T-helper 9 cell (primary cell): ENCODE data around the gene NOL7.

Experiments used
- DNase-seq: peaks from one replicate; pipeline ENCODE4 v3.0.0-alpha.2; 2020

NOL7 gene

GRCh38 chr6:13597073-13597472 is 18.1 kb upstream of the NOL7 start:
- no peak for DNase-seq

DNA sequence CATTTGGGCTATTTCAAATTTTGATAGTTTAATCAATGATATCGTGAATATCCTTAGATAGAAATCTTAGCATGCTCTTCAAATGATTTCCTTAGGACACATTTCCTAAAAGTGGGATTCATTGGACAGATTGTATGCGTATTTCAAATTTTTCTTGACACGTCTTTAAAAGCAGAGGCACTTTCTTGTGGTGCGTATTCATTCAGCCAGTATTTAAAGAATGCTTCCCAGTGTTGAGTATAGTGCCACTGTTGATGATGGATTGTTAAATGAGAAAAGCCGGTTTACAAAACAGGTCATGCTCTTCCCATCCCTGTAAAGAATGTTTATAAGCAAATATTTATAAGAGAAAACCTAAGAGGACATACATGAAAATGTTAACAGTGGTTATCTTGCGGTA is 15.1 kb upstream of the NOL7 start:
- no peak for DNase-seq

DNA sequence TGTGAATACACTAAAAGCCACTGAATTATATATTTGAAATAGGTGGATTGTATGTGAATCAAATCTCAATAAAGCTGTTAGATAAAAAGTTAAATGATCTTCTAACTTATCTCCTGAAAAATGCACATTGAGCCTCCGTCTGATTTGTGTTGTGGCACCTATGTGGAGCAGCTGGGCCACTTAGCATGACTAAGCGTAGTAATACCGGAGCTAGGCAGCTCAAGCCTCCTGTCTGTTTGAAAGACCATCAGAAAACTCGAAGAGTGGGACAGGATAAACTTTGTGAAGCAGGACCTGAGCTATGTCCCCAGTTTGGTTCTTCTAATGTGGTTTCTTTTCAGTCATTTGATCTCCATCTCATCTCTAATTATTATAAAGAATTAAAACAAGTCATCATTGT is 11.0 kb upstream of the NOL7 start:
- DNase-seq: no peak

- DNase-seq: no peak
Measured at GRCh38 chr6:13604546-13605416, 10.4 kb upstream of the NOL7 start.

- no peak for DNase-seq
Measured at GRCh38 chr6:13605634-13606033, 9.5 kb upstream of the NOL7 start.

GRCh38 chr6:13611715-13612114 is 3.4 kb upstream of the NOL7 start:
- DNase-seq: no peak

DNA sequence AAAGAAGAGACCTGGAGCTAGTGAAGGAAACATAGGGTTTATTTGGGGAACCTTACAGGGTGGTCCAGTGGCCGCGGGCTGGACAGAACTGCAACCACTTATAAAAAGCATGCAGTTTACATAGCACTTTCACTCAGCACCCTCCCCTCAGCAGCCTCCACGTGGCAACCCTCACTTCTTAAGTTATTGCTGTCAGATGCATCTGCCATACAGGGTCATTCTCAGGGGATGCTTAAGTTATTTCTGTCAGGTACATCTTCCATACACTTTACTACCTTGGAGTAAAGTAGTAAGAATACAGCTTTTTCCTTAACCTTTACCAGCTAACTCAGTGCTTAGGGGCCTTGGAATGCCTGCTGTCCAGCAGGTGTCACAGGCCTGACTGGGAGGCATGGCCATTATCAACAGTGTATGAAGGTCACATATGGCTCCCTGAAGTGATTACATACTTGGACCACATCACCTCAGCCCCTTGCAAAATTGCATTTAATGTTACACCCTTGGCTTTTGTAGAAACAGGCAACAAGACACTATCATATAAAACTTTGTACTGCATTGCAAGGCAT is 2.0 kb upstream of the NOL7 start:
- DNase-seq: no peak

DNA sequence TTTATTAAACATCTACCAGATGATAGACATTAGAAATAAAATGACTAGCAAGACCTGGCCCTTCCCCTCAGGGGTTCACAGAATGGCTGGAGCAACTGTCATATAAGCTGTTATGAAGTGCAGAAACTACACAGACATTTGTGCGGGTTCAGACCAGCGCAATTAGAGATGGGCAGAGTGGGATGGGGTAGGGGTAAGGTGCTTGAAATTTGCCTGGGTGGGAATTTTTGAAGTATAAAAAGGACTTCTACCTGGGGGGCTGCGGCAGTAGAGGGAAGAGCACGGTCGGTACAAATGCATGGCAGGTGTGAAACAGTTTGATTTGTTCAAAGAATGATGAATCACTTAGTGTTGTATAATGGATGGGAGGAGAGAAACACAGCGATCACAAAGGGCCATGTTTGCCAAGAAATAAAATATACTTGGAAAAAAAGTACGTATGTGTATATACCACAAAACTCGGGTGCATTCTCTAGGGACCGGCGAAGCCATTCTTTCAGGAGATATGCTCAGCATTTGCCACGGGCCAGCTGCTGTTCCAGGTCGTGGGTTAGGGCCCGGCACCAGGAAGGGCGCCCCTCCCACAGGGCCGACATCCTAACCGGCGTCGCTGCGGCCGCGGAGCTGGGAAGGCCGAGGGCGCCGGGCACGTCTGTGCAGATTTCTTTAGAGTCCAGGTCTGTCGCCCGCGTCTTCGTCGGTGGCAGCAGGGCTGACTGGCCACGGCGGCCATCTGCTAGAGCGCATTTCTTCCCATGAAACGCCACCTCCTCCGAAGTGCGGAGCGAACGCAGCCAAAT is 809 bp upstream of the NOL7 start:
- DNase-seq: no peak

- peak; percentile 24 for DNase-seq
Measured at GRCh38 chr6:13615792-13616120, 621 bp downstream of the NOL7 start.

- DNase-seq: no peak
Measured at GRCh38 chr6:13617066-13617465, 1.9 kb downstream of the NOL7 start.

- no peak for DNase-seq
Measured at GRCh38 chr6:13624871-13625288, 9.7 kb downstream of the NOL7 start.

- no peak for DNase-seq
Measured at GRCh38 chr6:13629459-13630116, 14.5 kb downstream of the NOL7 start.

DNA sequence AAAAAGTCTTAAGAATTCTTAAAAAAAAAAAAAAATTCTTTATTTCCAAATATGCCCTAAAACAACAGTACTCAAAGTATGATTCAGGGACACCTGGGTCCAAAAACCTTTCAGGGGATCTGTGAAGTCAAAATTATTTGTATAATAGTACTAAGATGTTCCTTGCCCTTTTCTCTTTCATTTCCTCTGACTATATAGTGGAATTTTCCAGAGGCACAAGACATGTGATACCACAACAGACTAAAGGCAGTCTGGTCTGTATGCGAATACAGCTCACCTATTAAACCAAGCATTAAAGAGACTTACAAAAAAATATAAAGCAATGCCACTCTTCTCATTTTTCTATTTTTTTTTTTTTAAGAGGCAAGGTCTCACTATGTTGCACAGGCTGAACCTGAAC is 15.4 kb downstream of the NOL7 start:
- no peak for DNase-seq

DNA sequence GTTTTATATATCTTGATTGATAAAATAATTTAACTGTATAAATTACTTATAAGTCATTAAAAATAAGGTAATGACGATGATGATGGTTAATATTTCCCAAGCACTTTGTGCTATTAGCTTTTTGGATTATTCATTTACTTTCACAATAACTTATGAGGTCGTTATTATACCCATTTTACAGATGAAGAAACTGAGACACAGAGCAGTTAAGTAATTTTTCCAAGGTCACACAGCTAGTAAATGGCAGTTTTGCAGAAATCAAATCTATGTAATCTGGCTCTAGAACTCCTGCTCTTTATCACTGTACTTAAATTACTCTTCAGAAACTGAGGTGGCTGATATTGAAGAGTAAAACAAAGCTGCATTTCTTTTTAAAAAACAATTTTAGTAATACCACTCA is 18.2 kb downstream of the NOL7 start:
- DNase-seq: no peak

DNA sequence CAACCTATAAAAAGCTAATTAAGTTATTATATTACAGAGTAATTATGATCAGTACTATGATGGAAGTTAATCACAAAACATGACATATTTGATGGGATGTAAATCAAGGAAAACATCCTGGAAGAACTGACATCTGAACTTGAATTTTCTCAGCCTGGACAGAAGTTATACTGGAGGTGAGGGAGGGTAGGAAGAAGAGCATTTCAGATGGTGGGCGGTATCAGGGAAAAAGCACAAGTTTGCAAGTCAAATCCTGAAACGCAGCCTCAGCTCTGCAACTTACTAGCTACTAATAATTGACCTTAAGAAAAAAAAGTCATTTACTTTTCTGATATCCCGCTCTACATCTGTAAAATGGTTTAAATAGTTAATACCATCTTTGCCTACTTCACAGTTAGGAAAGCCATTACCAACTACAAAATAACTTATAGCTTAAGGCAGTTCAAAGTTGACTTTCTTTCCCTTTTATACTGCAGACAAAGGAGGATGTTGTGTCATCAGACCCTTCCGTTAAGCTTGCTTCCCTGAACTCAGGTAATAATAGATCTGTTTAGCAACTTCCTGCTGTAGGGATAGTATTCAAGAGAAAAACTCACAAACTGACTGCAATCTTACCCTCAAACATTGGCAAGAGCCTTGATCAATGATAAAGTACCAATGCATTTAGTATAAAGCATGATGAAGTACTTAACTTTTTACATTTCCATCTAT is 21.0 kb downstream of the NOL7 start:
- no peak for DNase-seq

- DNase-seq: no peak
Measured at GRCh38 chr6:13638014-13638413, 22.9 kb downstream of the NOL7 start.

DNA sequence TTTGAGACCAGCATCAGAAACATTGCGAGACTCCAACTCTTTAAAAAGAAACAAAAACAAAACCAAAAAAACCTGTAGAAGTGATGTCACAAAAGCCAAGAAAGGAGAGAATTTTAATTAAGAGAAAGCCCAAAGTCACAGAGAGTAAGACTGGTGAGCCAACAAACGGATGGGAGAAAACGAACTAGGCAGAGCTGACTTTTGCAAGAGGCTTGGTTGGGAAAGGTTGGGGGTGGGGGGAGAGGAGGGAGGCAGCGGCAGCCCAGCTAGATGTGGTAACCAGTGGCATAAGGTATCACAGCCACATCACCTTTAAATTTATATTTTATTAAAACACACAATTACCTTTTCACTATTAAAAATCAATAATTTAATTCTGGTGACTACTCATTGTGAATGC is 23.5 kb downstream of the NOL7 start:
- DNase-seq: no peak

DNA sequence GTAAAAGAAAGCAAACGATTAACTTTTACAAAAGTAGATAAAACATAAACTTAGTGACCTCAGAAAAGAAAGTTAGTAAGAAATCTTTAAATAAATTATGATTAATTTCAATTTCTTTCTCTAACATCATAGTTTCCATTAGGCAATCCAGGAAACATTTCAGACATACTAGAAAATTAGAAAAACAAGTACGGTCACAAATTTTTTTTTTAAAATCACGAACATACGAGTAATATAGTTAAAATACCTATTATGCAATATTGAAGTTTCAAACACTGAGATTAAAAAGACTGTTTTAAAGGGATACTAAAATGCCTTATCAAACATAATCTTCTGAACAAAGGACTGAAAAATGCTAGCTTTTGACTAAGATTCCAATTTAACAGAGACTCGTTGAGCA is 26.2 kb downstream of the NOL7 start:
- no peak for DNase-seq

DNA sequence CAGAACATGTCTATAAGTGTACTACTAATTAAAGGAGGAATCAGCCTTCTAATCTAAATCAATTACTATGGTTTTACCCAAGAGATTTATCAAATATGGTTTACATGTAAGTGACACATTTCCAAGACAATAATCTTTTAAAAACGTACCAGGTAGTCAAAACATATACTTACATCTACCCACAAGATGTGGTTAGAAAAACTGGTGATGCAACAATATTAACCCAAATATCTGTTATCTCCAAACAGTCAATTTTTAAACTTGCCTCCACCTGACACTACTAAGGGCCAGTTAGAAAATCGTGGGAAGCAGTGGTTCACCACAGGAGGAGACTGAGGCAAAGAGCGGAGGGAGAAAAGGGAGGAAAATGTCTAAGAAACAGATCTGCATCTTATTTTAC is 28.0 kb downstream of the NOL7 start:
- no peak for DNase-seq

GRCh38 chr6:13648850-13649249 is 33.7 kb downstream of the NOL7 start:
- DNase-seq: no peak

DNA sequence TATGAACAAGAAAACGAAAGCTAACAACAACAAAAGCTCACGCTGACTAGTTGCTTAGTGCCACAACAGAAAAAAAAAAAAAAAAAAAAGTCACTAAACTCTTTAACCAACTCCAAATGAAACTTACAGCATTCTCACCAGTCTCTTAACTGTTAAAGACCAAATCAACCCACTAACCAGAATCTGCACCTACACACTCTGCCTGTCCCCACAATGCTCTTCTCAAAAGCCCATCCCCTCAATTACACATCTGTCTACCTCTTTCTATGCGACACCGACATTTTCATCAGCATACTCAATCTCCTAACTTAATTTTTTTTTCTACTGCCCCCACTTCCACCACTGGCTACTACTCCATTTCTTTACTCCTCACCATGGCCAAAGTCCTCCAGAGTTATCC is 34.3 kb downstream of the NOL7 start:
- DNase-seq: no peak

GRCh38 chr6:13653296-13653695 is 38.2 kb downstream of the NOL7 start:
- DNase-seq: no peak

DNA sequence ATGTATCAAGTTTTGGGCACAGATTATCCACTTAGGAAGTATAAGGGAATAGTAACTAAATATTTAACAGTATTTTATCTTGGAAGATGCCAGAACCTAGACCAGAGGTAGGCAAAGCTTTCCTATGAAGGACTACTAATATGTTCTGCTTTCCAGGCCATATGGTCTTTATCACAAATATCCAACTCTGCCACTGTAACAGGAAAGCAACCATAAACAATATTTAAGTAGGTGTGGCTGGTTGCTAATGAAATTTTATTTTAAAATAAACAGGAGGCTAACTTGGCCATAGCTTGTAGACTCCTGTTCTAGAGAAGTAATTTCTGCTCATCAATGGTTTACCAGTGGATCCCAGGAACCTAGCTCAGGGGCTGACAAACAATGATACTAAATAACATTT is 39.4 kb downstream of the NOL7 start:
- DNase-seq: no peak
